H9 (cell line): ENCODE measurements around the gene ATP1A2. TPM values are rescaled to one million over a fixed set of nuclear protein-coding genes. Genes with fewer than 3 reads are reported as not detected.

ENCODE experiments used
- DNase-seq: peaks from one replicate; pipeline ENCODE4 v3.0.0-alpha.2; 2017
- H2AFZ ChIP-seq: one replicate; pipeline ENCODE4 v1.6.1; 2013; ENCODE audit warnings: mild to moderate bottlenecking, low read length, control low read depth, moderate library complexity
- H2AK5ac ChIP-seq: 2 replicates; pipeline ENCODE4 v1.6.1; 2013; ENCODE audit warnings: low read length, control low read depth, mixed read lengths; ENCODE audit not compliant: insufficient read length
- H2BK120ac ChIP-seq: one replicate; pipeline ENCODE4 v1.6.1; 2013; ENCODE audit warnings: low read depth, mild to moderate bottlenecking, low read length, control low read depth, inconsistent platforms; ENCODE audit not compliant: poor library complexity, severe bottlenecking
- H2BK12ac ChIP-seq: 2 replicates; pipeline ENCODE4 v1.6.1; 2013; ENCODE audit warnings: low read length, control low read depth, mixed read lengths, low read depth; ENCODE audit not compliant: insufficient read length
- H2BK15ac ChIP-seq: 2 replicates; pipeline ENCODE4 v1.6.1; 2013; ENCODE audit warnings: low read depth, low read length, control low read depth
- H2BK20ac ChIP-seq: one replicate; pipeline ENCODE4 v1.6.1; 2013; ENCODE audit warnings: low read depth, mild to moderate bottlenecking, low read length, control low read depth, inconsistent platforms; ENCODE audit not compliant: poor library complexity, severe bottlenecking
- H2BK5ac ChIP-seq: 2 replicates; pipeline ENCODE4 v1.6.1; 2013; ENCODE audit warnings: low read length, control low read depth, mixed read lengths; ENCODE audit not compliant: insufficient read length
- H3K14ac ChIP-seq: 2 replicates; pipeline ENCODE4 v1.6.1; 2013; ENCODE audit warnings: low read length, control low read depth; ENCODE audit not compliant: insufficient read depth
- H3K18ac ChIP-seq: 2 replicates; pipeline ENCODE4 v1.6.1; 2013; ENCODE audit warnings: low read depth, mild to moderate bottlenecking, mixed read lengths, low read length, control low read depth; ENCODE audit not compliant: insufficient read length
- H3K23ac ChIP-seq: 2 replicates; pipeline ENCODE4 v1.6.1; 2013; ENCODE audit warnings: low read length, control low read depth, mixed read lengths, low read depth; ENCODE audit not compliant: insufficient read length
- H3K23me2 ChIP-seq: 2 replicates; pipeline ENCODE4 v1.6.1; 2013; ENCODE audit warnings: low read depth, mild to moderate bottlenecking, mixed read lengths, low read length, control low read depth; ENCODE audit not compliant: insufficient read length, poor library complexity, severe bottlenecking
- H3K27ac ChIP-seq: 2 replicates; pipeline ENCODE4 v1.5.1; 2013; ENCODE audit warnings: low read length, control low read depth, mixed read lengths, low read depth; ENCODE audit not compliant: insufficient read length
- H3K27me3 ChIP-seq: 2 replicates; pipeline ENCODE4 v1.6.1; 2013; ENCODE audit warnings: low read length, control low read depth, inconsistent platforms; ENCODE audit not compliant: insufficient read depth
- H3K4ac ChIP-seq: 2 replicates; pipeline ENCODE4 v1.6.1; 2013; ENCODE audit warnings: low read depth, mild to moderate bottlenecking, control low read depth, inconsistent platforms, low read length, moderate library complexity
- H3K4me1 ChIP-seq: 2 replicates; pipeline ENCODE4 v1.6.1; 2013; ENCODE audit warnings: low read length, control low read depth, inconsistent platforms; ENCODE audit not compliant: insufficient read depth
- H3K4me2 ChIP-seq: 2 replicates; pipeline ENCODE4 v1.6.1; 2013; ENCODE audit warnings: low read length, control low read depth, mixed read lengths; ENCODE audit not compliant: insufficient read length, insufficient read depth
- H3K56ac ChIP-seq: 2 replicates; pipeline ENCODE4 v1.6.1; 2013; ENCODE audit warnings: low read depth, mild to moderate bottlenecking, mixed read lengths, low read length, control low read depth; ENCODE audit not compliant: insufficient read length
- H3K79me1 ChIP-seq: 2 replicates; pipeline ENCODE4 v1.6.1; 2013; ENCODE audit warnings: low read depth, mild to moderate bottlenecking, moderate library complexity, low read length, control low read depth, inconsistent platforms; ENCODE audit not compliant: insufficient read depth, poor library complexity, severe bottlenecking
- H3K79me2 ChIP-seq: 2 replicates; pipeline ENCODE4 v1.6.1; 2013; ENCODE audit warnings: low read length, control low read depth, inconsistent platforms; ENCODE audit not compliant: insufficient read depth
- H3K9ac ChIP-seq: 2 replicates; pipeline ENCODE4 v1.6.1; 2013; ENCODE audit warnings: low read length, control low read depth, mixed read lengths; ENCODE audit not compliant: insufficient read length; ENCODE audit errors: extremely low read depth
- H3K9me3 ChIP-seq: one replicate; pipeline ENCODE4 v1.6.1; 2013; ENCODE audit warnings: low read depth, low read length, inconsistent platforms; ENCODE audit not compliant: control insufficient read depth
- H3T11ph ChIP-seq: one replicate; pipeline ENCODE4 v1.6.1; 2013; ENCODE audit warnings: mild to moderate bottlenecking, low read length, control low read depth, inconsistent platforms
- H4K20me1 ChIP-seq: one replicate; pipeline ENCODE4 v1.6.1; 2013; ENCODE audit not compliant: control insufficient read depth, insufficient read length, insufficient read depth
- H4K5ac ChIP-seq: 2 replicates; pipeline ENCODE4 v1.6.1; 2013; ENCODE audit warnings: low read depth, mild to moderate bottlenecking, mixed read lengths, low read length, control low read depth; ENCODE audit not compliant: insufficient read length
- H4K8ac ChIP-seq: replicated peaks from 2 replicates; pipeline ENCODE4 v1.6.1; 2013; ENCODE audit warnings: low read length, control low read depth, mixed read lengths, low read depth; ENCODE audit not compliant: insufficient read length
- H4K91ac ChIP-seq: 2 replicates; pipeline ENCODE4 v1.6.1; 2013; ENCODE audit warnings: low read depth, mild to moderate bottlenecking, moderate library complexity, mixed read lengths, low read length, control low read depth; ENCODE audit not compliant: insufficient read length
- H3K27ac Mint-ChIP-seq, 3 experiments: 2 replicates in 2 of 3; 3 replicates in 1 of 3; pipeline ENCODE4 v1.8.0; 2020 to 2021; ENCODE audit warnings: mixed read lengths in 3 of 3, mild to moderate bottlenecking in 1 of 3, moderate library complexity in 1 of 3
- H3K27me3 Mint-ChIP-seq: 2 replicates; pipeline ENCODE4 v1.8.0; 2021; ENCODE audit warnings: low read depth, mild to moderate bottlenecking, moderate library complexity, mixed read lengths
- H3K36me3 Mint-ChIP-seq, 3 experiments: 2 replicates in 2 of 3; 3 replicates in 1 of 3; pipeline ENCODE4 v1.8.0; 2020 to 2021; ENCODE audit warnings: low read depth in 3 of 3, mixed read lengths in 3 of 3; ENCODE audit not compliant: insufficient read depth in 1 of 3
- H3K4me1 Mint-ChIP-seq, 2 experiments: 2 replicates each; pipeline ENCODE4 v1.8.0; 2020; ENCODE audit warnings: mixed read lengths in 2 of 2
- H3K4me3 Mint-ChIP-seq, 2 experiments: 2 replicates in 1 of 2; 3 replicates in 1 of 2; pipeline ENCODE4 v1.8.0; 2020 to 2021; ENCODE audit warnings: mild to moderate bottlenecking in 2 of 2, mixed read lengths in 2 of 2, moderate library complexity in 1 of 2
- H3K9me3 Mint-ChIP-seq, 2 experiments: 2 replicates in 1 of 2; 3 replicates in 1 of 2; pipeline ENCODE4 v1.8.0; 2020; ENCODE audit warnings: mild to moderate bottlenecking in 2 of 2, mixed read lengths in 2 of 2, moderate library complexity in 1 of 2
- WGBS: extraction: QIAGEN DNeasy Blood & Tissue Kit; methylation state at CpG from one replicate; pipeline ENCODE4 v1.1.7; 2013; ENCODE audit warnings: missing lambda C conversion rate, low lambda C conversion rate, mixed read lengths; ENCODE audit not compliant: insufficient read length; ENCODE audit errors: extremely low coverage; 5-methylcytosine and 5-hydroxymethylcytosine counted together
- total RNA-seq: library from RNA; stranded (reverse); gene quantifications from 2 replicates; pipeline ENCODE4 v1.2.1, GENCODE V29; 2021
- TF ChIP-seq, protein P1 (sequence below): fragments of 200-600 bp; sonication (generic); conservative IDR thresholded peaks from 3 replicates; pipeline ENCODE4 v1.8.0; 2021; ENCODE audit warnings: antibody characterized with exemption, mild to moderate bottlenecking

Gene ATP1A2
- total RNA-seq, 1 experiment from 2014 or later, result 3.0 TPM

DNA sequence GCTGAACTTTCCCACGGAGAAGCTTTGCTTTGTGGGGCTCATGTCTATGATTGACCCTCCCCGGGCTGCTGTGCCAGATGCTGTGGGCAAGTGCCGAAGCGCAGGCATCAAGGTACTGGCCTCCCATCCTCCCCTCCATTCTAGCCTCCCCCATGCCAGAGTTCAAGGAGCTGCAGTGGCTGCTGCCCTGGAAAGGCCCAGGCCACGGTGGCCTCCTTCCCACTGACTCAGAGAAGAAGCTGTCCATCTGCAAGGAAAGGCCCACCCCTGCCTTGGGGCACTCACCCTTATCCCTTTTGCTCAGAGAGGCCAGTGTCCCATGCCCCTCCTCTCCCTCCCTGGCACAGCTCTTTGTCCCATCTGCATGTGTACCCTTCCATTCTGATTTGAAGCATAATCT lies 14.9 kb downstream of the ATP1A2 start:
- H3T11ph ChIP-seq, result no peak overlapping the region
- H3K27ac ChIP-seq, result no peak overlapping the region
- no peak overlapping the region for H2BK5ac ChIP-seq
- no peaks in the 10 kb centered on the region for H3K23me2 ChIP-seq
- TF ChIP-seq, protein P1, sequence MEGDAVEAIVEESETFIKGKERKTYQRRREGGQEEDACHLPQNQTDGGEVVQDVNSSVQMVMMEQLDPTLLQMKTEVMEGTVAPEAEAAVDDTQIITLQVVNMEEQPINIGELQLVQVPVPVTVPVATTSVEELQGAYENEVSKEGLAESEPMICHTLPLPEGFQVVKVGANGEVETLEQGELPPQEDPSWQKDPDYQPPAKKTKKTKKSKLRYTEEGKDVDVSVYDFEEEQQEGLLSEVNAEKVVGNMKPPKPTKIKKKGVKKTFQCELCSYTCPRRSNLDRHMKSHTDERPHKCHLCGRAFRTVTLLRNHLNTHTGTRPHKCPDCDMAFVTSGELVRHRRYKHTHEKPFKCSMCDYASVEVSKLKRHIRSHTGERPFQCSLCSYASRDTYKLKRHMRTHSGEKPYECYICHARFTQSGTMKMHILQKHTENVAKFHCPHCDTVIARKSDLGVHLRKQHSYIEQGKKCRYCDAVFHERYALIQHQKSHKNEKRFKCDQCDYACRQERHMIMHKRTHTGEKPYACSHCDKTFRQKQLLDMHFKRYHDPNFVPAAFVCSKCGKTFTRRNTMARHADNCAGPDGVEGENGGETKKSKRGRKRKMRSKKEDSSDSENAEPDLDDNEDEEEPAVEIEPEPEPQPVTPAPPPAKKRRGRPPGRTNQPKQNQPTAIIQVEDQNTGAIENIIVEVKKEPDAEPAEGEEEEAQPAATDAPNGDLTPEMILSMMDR, result no peak
- H2BK20ac ChIP-seq, result no peak overlapping the region
- H3K4me1 Mint-ChIP-seq, result peaks cover 0 to 6% of the 10 kb centered on the region in 2 experiments; a peak in 2 of 4 replicates
- H3K9me3 ChIP-seq, result no peaks in the 10 kb centered on the region
- H3K56ac ChIP-seq, result no peak overlapping the region
- peak overlapping the region in 1 of 2 experiments; percentile 24; a peak in 2 of 5 replicates for H3K4me3 Mint-ChIP-seq
- H3K4me1 ChIP-seq, result 0 out of 2 replicates have a peak, but pooled peaks cover 1% of the 10 kb centered on the region
- H2BK15ac ChIP-seq, result no peak overlapping the region
- no peak overlapping the region for H3K4me2 ChIP-seq
- no peaks in the 10 kb centered on the region for H3K27me3 ChIP-seq
- H4K5ac ChIP-seq, result no peak overlapping the region
- no peak overlapping the region for H3K4ac ChIP-seq
- H3K36me3 Mint-ChIP-seq, result peaks cover 0 to 73% (median 72%) of the 10 kb centered on the region in 3 experiments; a peak in 6 of 7 replicates
- H4K91ac ChIP-seq, result no peak overlapping the region
- H2AFZ ChIP-seq, result no peak overlapping the region
- no peak overlapping the region for H3K9ac ChIP-seq
- no peak overlapping the region for H2BK120ac ChIP-seq
- H3K79me1 ChIP-seq, result no peaks in the 10 kb centered on the region
- H3K9me3 Mint-ChIP-seq, result no peaks in the 10 kb centered on the region
- H3K27me3 Mint-ChIP-seq, result peaks cover 2% of the 10 kb centered on the region
- H2AK5ac ChIP-seq, result no peak overlapping the region
- no peaks in the 10 kb centered on the region for H3K79me2 ChIP-seq
- H3K18ac ChIP-seq, result no peak overlapping the region
- no peak overlapping the region for H4K8ac ChIP-seq
- no peak overlapping the region for H2BK12ac ChIP-seq
- WGBS, result no CpG with 5 or more reads among the region's 5 CpGs
- H3K23ac ChIP-seq, result no peak overlapping the region
- no peak overlapping the region for H3K14ac ChIP-seq
- no peak for DNase-seq
- H3K27ac Mint-ChIP-seq, result peak overlapping the region in 1 of 3 experiments; percentile 59; a peak in 1 of 7 replicates
- H4K20me1 ChIP-seq, result no peaks in the 10 kb centered on the region
